GM21529 (cell line): ENCODE results near the gene VPS39.
"Not testable (repeated sequence)": the region's sequence is repeated elsewhere in the genome, so short reads cannot be mapped to it uniquely, and the experiment has no call there.

Experiments used
- ATAC-seq: cut with Tn5 transposase; IDR thresholded peaks from one replicate; pipeline ENCODE4 v1.9.1; 2021; ENCODE audit not compliant: unreplicated experiment

The VPS39 gene

GRCh38 chr15:42207674-42208579, at the start of gene VPS39:
VPS39 (minus strand) TSS chr15:42208304; CDS start chr15:42208153, 151 bp downstream.
- ATAC-seq = peak; percentile 97

GRCh38 chr15:42253300-42253699, 45.2 kb upstream of the VPS39 start:
- no peak for ATAC-seq

GRCh38 chr15:42240823-42241222, 32.7 kb upstream of the VPS39 start:
- no peak for ATAC-seq

GRCh38 chr15:42239528-42240182, 31.6 kb upstream of the VPS39 start:
- ATAC-seq = no peak

- no peak for ATAC-seq
These were observed 25.0 kb upstream of the VPS39 start for GRCh38 chr15:42233107-42233506.

- ATAC-seq = no peak
These were observed 24.5 kb upstream of the VPS39 start for GRCh38 chr15:42232606-42233005.

GRCh38 chr15:42231088-42231487, 23.0 kb upstream of the VPS39 start:
- no peak for ATAC-seq

- ATAC-seq = not testable (repeated sequence)
These were observed 20.9 kb upstream of the VPS39 start for GRCh38 chr15:42228981-42229380.

GRCh38 chr15:42228036-42228435, 19.9 kb upstream of the VPS39 start:
- ATAC-seq = no peak

- ATAC-seq = no peak
These were observed 18.5 kb upstream of the VPS39 start for GRCh38 chr15:42226648-42227047.

GRCh38 chr15:42220216-42220615, 12.1 kb upstream of the VPS39 start:
- no peak for ATAC-seq

- ATAC-seq = no peak
These were observed 11.0 kb upstream of the VPS39 start for GRCh38 chr15:42218953-42219592.

- ATAC-seq = no peak
These were observed 9.5 kb upstream of the VPS39 start for GRCh38 chr15:42217568-42217967.

GRCh38 chr15:42215913-42216829, 8.1 kb upstream of the VPS39 start:
- ATAC-seq = no peak

GRCh38 chr15:42214600-42214999, 6.5 kb upstream of the VPS39 start:
- no peak for ATAC-seq

- ATAC-seq = no peak
These were observed 5.4 kb upstream of the VPS39 start for GRCh38 chr15:42213511-42213910.

- no peak for ATAC-seq
These were observed 2.6 kb upstream of the VPS39 start for GRCh38 chr15:42210696-42211095.

GRCh38 chr15:42206406-42206805, 1.7 kb downstream of the VPS39 start:
- ATAC-seq = no peak

GRCh38 chr15:42203891-42204290, 4.2 kb downstream of the VPS39 start:
- ATAC-seq = no peak

- ATAC-seq = no peak
These were observed 5.5 kb downstream of the VPS39 start for GRCh38 chr15:42202653-42203052.

- ATAC-seq = no peak
These were observed 6.3 kb downstream of the VPS39 start for GRCh38 chr15:42201801-42202200.
